Activated gamma-delta T cell treated with anti-CD3 and anti-CD28 coated beads, Interleukin-2, amount 50 U/mL, for 16 hours (primary cell): ENCODE data around the gene BRF1.

ENCODE experiments used
- DNase-seq: peaks from one replicate; pipeline ENCODE4 v3.0.0-alpha.2; 2020; ENCODE audit warnings: low read depth

Gene BRF1

GRCh38 chr14:105171004-105171673 lies 129.7 kb downstream of the BRF1 start:
- DNase-seq: no peak

GRCh38 chr14:105169776-105170655 lies 130.8 kb downstream of the BRF1 start:
- DNase-seq: no peak

DNA sequence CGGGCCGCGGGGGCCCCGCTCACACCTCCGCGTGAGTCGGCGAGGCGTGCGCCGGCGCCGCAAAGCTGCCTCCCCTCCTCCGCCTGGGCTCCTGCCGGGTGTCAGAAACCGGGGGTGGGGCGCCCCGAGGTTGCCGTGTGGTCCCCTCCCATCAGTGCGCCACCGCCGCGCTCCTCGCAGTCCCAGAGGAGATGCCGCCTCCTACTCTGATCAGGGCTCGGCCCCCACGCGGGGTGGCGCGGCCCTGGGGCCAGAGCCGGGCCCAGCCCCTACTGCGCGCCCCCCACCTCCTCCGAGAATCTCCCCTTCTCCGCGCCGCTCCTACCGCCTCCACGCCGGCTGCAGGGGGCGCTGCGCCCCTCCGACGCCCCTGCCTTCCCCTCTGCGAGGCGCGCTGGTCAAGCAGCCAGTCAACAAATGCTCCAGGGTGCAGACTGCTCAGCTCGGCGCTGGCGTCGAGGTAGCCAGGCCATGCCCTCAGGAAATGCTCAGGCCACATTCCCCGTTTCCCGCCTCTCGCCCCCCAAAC lies 131.8 kb downstream of the BRF1 start:
- DNase-seq: no peak

- DNase-seq: no peak
These were observed 132.3 kb downstream of the BRF1 start, which contains the start of gene JAG2 for GRCh38 chr14:105168496-105168978. TSS of gene JAG2 (minus strand) at chr14:105168776. CDS start at chr14:105168420, 356 bp downstream.

GRCh38 chr14:105168093-105168420 lies 132.7 kb downstream of the BRF1 start:
- DNase-seq: no peak

GRCh38 chr14:105167303-105168092 lies 133.3 kb downstream of the BRF1 start:
- DNase-seq: no peak

DNA sequence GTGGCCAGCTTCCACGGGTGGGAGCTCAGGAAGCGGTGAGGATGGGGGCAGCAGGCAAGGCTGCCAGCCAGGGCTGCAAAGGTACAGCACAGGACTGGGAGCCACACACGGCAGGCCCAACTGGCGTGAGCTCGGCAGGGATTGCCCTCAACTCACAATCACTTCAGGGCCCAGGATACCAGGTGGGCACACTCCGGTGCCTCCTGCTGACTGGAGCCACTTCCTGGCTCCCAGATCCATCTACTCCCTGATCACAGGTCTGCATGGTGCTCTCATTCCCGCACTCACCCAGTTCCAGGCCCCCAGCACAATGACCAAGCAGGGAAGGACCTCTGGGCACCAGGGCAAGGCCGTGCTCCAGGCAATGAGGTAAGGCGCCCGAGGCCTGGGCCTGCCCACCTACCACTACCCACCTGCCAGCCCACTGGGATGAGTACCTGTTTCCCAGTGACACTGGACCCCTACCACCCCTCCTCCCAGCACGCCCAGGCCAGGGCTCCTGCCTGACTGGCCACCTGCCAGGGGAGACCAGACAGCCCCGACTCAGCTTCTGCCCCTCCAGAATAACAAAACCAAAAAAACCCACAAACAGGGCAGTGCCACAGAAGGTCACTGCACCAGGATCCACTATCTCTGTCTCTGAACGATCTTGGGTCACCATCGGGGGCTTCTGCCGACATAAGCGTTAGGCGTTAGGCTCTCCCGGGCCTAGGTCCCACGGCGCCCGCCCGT lies 134.1 kb downstream of the BRF1 start:
- DNase-seq: no peak

- no peak for DNase-seq
These were observed 134.9 kb downstream of the BRF1 start for GRCh38 chr14:105165761-105166485.

DNA sequence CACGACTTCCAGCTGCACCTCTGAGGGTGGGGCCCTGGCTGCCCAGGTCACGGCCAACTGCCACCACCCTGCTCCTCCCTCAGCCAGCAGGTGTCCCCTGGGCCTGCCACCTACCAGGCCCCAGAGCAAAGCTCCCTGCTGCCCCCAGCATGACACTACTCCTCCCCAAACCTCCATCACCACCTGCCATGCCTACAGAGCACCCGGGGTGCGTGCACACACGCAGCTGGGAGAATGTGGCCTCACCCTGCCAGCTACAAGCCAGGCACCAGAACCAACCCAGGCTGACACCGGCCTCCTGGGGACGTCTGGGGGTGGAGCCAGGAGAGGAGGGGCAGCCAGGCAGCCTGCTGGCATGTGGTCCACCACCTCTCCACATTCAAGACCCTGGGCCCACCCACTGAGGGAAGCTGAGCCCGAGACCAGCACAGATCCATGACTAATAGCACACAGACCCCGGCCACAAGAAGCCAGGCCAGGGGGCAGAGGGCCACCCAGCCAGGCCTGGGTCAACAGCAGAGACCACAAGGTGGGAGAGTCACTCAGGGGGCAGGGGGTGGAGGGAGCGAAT lies 135.6 kb downstream of the BRF1 start:
- DNase-seq: no peak

DNA sequence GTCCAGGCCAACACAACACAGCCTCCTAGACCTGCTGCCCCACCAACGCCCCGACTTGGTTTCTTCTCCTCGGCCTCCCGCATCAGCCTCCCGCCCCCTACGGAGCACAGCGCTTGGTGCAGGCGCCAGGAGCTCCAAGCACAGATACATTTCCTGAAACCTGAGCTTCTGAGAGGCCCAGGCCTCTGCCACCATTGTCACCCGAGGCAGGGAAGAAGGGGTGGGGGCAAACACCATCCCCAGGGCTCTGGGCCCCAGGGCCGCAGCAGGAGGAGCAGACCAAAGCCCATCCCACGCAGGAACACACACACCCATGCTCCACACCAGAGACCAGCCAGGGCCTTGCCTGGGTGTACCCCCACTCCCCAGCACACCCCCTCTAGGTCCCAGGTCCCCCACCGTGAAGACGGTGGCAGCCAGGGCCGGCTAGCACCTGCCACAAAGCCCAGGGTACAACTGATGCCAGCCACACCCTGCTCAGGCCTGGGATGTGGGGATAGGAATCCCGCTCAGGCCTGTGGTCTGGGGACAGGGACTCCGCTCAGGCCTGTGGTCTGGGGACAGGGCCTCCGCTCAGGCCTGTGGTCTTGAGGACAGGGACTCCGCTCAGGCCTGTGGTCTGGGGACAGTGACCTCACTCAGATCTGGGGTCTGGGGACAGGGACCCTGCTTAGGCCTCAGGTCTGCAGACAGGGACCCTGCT lies 137.6 kb downstream of the BRF1 start:
- DNase-seq: no peak

- no peak for DNase-seq
These were observed 138.2 kb downstream of the BRF1 start for GRCh38 chr14:105162669-105162979.

GRCh38 chr14:105161964-105162668 lies 138.7 kb downstream of the BRF1 start:
- DNase-seq: no peak

GRCh38 chr14:105161309-105161708 lies 139.5 kb downstream of the BRF1 start:
- no peak for DNase-seq

GRCh38 chr14:105160776-105161175 lies 140.0 kb downstream of the BRF1 start:
- DNase-seq: no peak

DNA sequence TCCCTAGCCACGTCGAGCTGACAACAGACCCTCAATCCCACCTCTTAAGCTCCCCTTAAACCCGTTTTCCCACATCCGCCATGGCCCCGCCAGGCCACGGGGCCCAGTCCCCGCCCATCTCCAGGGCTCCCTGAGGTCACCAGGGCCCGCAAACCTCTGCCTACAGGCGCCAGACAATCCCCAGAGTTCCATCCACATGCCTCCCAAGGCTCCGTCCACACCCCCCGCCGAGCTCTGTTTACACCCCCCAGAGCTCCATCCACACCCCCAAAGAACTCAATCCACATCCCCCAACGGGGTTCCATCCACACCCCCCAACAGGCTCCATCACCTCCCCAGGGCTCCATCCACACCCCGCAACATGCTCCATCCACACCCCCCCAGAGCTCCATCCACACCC lies 141.5 kb downstream of the BRF1 start:
- no peak for DNase-seq
